BE2C (cell line): ENCODE measurements around the gene MAST3.

Experiments used
- DNase-seq: peaks from one replicate; pipeline ENCODE4 v3.0.0-alpha.2; 2020
- H3K27me3 ChIP-seq: fragments of 250-450 bp; sonication (Bioruptor Pico); 2 replicates; pipeline ENCODE4 v1.5.1; 2020; ENCODE audit warnings: mild to moderate bottlenecking
- H3K36me3 ChIP-seq: fragments of 250-450 bp; sonication (Bioruptor Pico); 2 replicates; pipeline ENCODE4 v1.5.1; 2020; ENCODE audit warnings: mild to moderate bottlenecking
- H3K4me1 ChIP-seq: fragments of 250-450 bp; sonication (Bioruptor Pico); 2 replicates; pipeline ENCODE4 v1.5.1; 2020
- H3K4me3 ChIP-seq: 2 replicates; pipeline ENCODE4 v1.5.1; 2011; ENCODE audit warnings: low read depth, low read length
- H3K9me3 ChIP-seq: fragments of 250-450 bp; sonication (Bioruptor Pico); 2 replicates; pipeline ENCODE4 v1.5.1; 2020
- TF ChIP-seq, protein P1 (sequence below): IDR thresholded peaks from 2 replicates; pipeline ENCODE4 v1.5.1; 2012; ENCODE audit warnings: mild to moderate bottlenecking, low read depth, low read length

The MAST3 gene

GRCh38 chr19:18107235-18107634 is 9.7 kb downstream of the MAST3 start:
- Histone ChIP-seq H3K27me3 (peaks cover 9% of the 10 kb centered on the region; the same call in 1 of the 2 replicates), H3K9me3 (no peaks in the 10 kb centered on the region), H3K4me1 (no peaks in the 10 kb centered on the region), H3K36me3 (no peaks in the 10 kb centered on the region), H3K4me3 (no peak overlapping the region)
- DNase-seq = no peak
- TF ChIP-seq, protein P1, sequence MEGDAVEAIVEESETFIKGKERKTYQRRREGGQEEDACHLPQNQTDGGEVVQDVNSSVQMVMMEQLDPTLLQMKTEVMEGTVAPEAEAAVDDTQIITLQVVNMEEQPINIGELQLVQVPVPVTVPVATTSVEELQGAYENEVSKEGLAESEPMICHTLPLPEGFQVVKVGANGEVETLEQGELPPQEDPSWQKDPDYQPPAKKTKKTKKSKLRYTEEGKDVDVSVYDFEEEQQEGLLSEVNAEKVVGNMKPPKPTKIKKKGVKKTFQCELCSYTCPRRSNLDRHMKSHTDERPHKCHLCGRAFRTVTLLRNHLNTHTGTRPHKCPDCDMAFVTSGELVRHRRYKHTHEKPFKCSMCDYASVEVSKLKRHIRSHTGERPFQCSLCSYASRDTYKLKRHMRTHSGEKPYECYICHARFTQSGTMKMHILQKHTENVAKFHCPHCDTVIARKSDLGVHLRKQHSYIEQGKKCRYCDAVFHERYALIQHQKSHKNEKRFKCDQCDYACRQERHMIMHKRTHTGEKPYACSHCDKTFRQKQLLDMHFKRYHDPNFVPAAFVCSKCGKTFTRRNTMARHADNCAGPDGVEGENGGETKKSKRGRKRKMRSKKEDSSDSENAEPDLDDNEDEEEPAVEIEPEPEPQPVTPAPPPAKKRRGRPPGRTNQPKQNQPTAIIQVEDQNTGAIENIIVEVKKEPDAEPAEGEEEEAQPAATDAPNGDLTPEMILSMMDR = no peak

DNA sequence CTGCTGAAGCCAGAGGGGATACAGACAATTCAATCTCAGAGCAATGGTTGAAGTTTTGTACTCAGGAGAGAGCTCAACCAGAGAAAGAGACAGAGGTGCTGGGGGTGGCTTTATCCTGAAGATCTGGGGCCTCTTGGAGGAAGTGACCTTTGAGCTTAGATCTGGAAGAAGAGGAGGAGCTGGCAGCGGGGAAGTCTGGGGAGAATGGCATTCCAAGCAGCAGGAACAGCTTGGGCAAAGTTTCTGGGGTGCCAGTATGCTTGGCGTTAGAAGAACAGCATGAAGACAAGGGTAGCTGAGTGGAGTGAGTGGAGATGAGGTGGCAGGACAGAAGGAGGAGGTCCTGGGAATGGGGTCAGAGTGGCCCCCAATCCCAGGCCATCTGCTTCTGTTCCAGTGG is 11.3 kb downstream of the MAST3 start:
- Histone ChIP-seq H3K4me1 (no peaks in the 10 kb centered on the region), H3K36me3 (no peaks in the 10 kb centered on the region), H3K9me3 (no peaks in the 10 kb centered on the region), H3K27me3 (peaks cover 9% of the 10 kb centered on the region; the same call in 1 of the 2 replicates), H3K4me3 (no peak overlapping the region)
- TF ChIP-seq, protein P1 = no peak
- no peak for DNase-seq

DNA sequence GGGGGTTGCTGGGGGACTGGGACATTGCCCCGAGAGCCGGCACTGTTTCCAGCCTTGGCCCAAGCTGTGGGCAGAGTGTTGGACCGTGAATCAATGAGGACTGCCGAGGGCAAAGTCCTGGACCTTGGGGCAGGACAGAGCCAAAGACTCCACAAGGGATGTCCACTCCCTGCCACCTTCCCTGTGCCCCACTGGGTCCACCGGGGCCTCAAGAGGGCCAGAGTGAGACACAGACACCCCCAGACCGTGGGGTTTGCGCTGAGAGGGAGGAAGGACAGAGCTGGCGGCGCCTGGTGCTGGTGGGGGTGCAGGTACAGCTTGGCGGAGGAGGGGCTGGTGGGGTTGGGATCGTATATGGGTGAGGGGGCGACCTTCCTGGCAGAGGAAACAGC is 11.8 kb downstream of the MAST3 start:
- H3K9me3 ChIP-seq = no peaks in the 10 kb centered on the region
- peaks cover 9% of the 10 kb centered on the region; the same call in 1 of the 2 replicates for H3K27me3 ChIP-seq
- H3K4me1 ChIP-seq = no peaks in the 10 kb centered on the region
- TF ChIP-seq, protein P1 = no peak
- DNase-seq = no peak
- H3K4me3 ChIP-seq = peak overlapping the region; percentile 64
- H3K36me3 ChIP-seq = no peaks in the 10 kb centered on the region

DNA sequence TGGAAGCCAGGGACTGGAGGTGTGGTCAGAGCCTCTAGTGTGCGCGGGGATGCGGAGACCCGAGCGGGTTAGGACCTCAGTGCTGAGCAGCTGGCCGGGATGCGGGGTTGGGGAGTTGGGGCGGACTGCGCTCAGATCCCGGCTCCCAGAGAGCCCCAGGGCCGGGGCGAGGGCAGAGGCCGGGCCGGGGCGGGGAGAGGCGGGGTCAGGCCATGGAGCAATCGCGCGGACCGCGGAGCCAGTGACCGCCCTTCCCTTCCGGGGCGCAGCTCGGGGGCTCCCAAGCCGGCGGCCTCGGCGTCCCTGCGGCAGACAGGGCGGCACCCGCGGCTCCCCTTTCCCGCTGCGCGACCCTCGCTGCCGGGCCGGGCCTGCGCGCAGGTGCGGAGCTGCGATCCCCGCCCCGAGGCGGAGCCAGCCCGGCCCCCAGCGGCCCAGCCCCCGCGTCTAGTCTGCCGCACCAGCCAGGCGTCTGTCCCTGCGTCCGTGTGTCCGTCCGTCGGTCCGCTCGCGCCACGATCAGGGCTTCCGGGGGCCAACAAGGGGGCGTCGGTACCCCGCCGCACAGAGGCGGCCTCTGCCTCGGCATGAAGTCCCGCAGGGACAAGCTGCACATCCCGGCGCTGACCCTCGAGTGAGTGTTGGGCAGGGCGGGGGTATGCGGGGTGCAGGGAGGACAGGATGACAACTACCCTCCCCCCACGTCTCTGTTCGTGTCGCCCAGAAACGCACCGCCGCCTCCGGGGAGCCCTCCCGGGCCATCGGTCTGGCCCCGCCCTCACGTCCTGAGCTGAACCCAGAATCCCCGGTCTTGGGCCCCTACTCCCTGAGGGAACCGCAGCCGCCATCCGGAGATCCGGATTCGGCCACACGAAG is 12.4 kb downstream of the MAST3 start:
- Histone ChIP-seq H3K27me3 (peaks cover 9% of the 10 kb centered on the region; the same call in 1 of the 2 replicates), H3K9me3 (no peaks in the 10 kb centered on the region), H3K4me1 (no peaks in the 10 kb centered on the region), H3K4me3 (peak overlapping the region; percentile 64), H3K36me3 (no peaks in the 10 kb centered on the region)
- TF ChIP-seq, protein P1 = no peak
- peak; percentile 49 for DNase-seq

DNA sequence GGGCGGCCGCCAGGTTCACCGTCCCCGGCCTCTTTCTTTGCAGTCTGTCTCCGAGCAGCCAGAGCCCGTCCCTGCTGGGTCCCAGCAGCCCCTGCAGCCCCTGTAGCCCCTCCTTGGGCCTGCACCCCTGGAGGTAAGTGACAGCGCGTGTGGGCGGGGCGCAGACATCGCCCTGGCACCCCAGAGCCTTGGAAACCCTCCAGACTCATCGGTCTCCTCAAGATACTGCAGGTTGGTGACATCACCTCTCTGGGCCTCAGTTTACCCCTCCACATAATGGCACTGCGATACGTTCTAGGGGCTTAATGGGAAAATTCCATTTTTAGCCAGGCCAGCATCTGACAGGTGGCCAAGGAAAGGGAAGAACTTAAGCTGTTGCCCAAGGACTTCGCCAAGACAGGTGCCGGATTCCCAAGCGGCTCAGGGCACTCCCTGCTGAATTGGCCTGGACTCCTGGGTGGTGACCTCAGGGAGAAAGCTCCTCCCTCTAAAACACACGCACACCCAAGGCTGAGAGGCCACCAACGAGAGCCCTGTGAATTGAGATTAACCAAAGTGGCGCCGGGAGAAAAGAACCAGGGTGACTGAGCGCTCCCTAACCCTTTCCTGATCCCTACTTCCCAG is 13.1 kb downstream of the MAST3 start:
- DNase-seq = no peak
- Histone ChIP-seq H3K27me3 (peaks cover 9% of the 10 kb centered on the region; the same call in 1 of the 2 replicates), H3K4me3 (peak overlapping the region; percentile 64), H3K36me3 (no peaks in the 10 kb centered on the region), H3K9me3 (no peaks in the 10 kb centered on the region), H3K4me1 (no peaks in the 10 kb centered on the region)
- TF ChIP-seq, protein P1 = no peak
